Testis (tissue), 2 donors: Measurements from ENCODE around the gene SLC11A2.

Experiments
- POLR2A ChIP-seq: fragments of 450-650 bp; IDR thresholded peaks from one replicate; pipeline ENCODE4 v1.6.1; 2017; ENCODE audit warnings: antibody characterized with exemption, mild to moderate bottlenecking, moderate library complexity
- TF ChIP-seq, protein P1 (sequence below), 3 experiments: fragments of 450-650 bp in 2 of 3; fragments of 200-600 bp in 1 of 3; sonication (generic) in 1 of 3; IDR thresholded peaks; one replicate each; pipeline ENCODE4 v1.5.1; 2016 to 2019; ENCODE audit warnings: antibody characterized with exemption in 3 of 3, mild to moderate bottlenecking in 2 of 3, moderate library complexity in 1 of 3

DNA sequence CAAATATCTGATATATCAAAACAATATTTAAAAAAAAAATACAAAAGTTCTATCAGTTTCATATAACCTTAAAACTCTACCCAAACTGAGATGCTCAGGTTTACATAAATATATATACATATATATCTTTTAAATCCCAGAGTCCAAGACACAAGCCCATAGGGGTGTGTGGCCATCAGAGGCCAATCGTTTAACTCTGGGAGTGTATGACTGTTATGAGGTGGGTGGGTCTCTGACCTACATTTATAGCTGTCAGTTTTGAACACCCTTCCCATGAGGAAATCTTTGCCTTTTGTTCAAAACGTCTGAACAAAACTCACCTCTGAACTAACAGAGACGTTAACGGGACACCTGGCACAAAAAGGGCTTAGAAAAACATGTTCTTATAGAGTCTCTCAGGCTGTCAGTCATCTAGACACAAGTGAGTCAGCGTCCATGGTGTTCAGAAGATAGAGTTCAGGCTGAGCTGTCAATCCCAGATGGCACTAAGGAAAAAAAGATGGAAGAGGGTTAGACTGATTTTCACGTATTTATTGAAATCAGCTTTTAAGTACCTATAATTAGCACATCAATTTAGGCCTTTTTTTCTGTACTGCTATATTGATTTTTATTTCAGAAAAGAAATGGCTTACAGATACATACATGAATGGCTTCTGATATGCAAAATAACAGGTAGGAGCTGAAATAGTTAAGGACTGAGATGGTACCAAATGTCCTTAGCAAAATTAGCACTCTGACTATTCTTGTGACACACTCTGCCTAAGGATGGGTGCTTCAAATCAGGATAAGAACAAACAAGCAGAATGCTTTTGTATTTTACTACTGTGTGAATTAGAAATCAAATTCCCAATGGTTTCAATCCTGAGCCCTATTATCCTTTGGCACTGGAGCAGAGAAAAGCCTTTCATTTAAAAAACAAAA lies 44.6 kb downstream of the SLC11A2 start:
- TF ChIP-seq, protein P1, sequence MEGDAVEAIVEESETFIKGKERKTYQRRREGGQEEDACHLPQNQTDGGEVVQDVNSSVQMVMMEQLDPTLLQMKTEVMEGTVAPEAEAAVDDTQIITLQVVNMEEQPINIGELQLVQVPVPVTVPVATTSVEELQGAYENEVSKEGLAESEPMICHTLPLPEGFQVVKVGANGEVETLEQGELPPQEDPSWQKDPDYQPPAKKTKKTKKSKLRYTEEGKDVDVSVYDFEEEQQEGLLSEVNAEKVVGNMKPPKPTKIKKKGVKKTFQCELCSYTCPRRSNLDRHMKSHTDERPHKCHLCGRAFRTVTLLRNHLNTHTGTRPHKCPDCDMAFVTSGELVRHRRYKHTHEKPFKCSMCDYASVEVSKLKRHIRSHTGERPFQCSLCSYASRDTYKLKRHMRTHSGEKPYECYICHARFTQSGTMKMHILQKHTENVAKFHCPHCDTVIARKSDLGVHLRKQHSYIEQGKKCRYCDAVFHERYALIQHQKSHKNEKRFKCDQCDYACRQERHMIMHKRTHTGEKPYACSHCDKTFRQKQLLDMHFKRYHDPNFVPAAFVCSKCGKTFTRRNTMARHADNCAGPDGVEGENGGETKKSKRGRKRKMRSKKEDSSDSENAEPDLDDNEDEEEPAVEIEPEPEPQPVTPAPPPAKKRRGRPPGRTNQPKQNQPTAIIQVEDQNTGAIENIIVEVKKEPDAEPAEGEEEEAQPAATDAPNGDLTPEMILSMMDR (IDR thresholded peaks at IDR 0.05) = no peak
- TF ChIP-seq POLR2A = no peak
